SU-DHL-6 (cell line): ENCODE results near the gene KCNA2.

Source experiments
- H2AFZ ChIP-seq: fragments of 200-600 bp; sonication (generic); 2 replicates; pipeline ENCODE4 v1.6.1; 2014; ENCODE audit warnings: low read depth, mild to moderate bottlenecking, moderate library complexity, mixed read lengths, antibody characterized with exemption, low read length; ENCODE audit not compliant: severe bottlenecking
- H3F3A ChIP-seq: fragments of 200-600 bp; shearing (Covaris generic); 2 replicates; pipeline ENCODE4 v1.6.0; 2016; ENCODE audit warnings: antibody characterized with exemption, mild to moderate bottlenecking; ENCODE audit not compliant: insufficient read depth
- H3K27ac ChIP-seq: fragments of 200-600 bp; sonication (generic); 2 replicates; pipeline ENCODE4 v1.5.1; 2016; ENCODE audit warnings: low read depth, mild to moderate bottlenecking, low read length, moderate library complexity, mixed read lengths
- H3K27me3 ChIP-seq: fragments of 200-600 bp; sonication (generic), shearing (Covaris generic); 2 replicates; pipeline ENCODE4 v1.6.0; 2014; ENCODE audit warnings: mild to moderate bottlenecking, low read length
- H3K36me3 ChIP-seq: fragments of 200-600 bp; sonication (generic); 2 replicates; pipeline ENCODE4 v1.6.1; 2014; ENCODE audit warnings: mild to moderate bottlenecking, low read length, mixed read lengths
- H3K4me2 ChIP-seq: fragments of 300-600, 200-600 bp; shearing (Covaris generic), sonication (generic); 2 replicates; pipeline ENCODE4 v1.6.0; 2014; ENCODE audit warnings: low read length, low read depth, mild to moderate bottlenecking; ENCODE audit not compliant: poor library complexity, severe bottlenecking
- H3K4me3 ChIP-seq: fragments of 200-600 bp; sonication (generic); 2 replicates; pipeline ENCODE4 v1.5.1; 2014; ENCODE audit warnings: antibody characterized with exemption, low read length, mild to moderate bottlenecking, mixed read lengths; ENCODE audit not compliant: insufficient read depth, poor library complexity, severe bottlenecking
- H3K79me2 ChIP-seq: fragments of 200-600 bp; sonication (generic); 2 replicates; pipeline ENCODE4 v1.6.1; 2014; ENCODE audit warnings: mild to moderate bottlenecking, low read length, moderate library complexity; ENCODE audit not compliant: insufficient read depth
- H3K9ac ChIP-seq: fragments of 200-600 bp; sonication (generic); 2 replicates; pipeline ENCODE4 v1.7.0; 2014; ENCODE audit warnings: mild to moderate bottlenecking, low read length
- H3K9me2 ChIP-seq: fragments of 200-600 bp; sonication (generic); replicated peaks from 2 replicates; pipeline ENCODE4 v1.6.1; 2014; ENCODE audit warnings: low read length; ENCODE audit not compliant: insufficient read depth
- H3K9me3 ChIP-seq: fragments of 200-600 bp; sonication (generic); 2 replicates; pipeline ENCODE4 v1.6.1; 2014; ENCODE audit warnings: low read length, mixed read lengths; ENCODE audit not compliant: insufficient read depth
- H4K20me1 ChIP-seq: fragments of 200-600 bp; sonication (generic); 2 replicates; pipeline ENCODE4 v1.6.1; 2014; ENCODE audit warnings: low read depth, mild to moderate bottlenecking, antibody characterized with exemption, low read length, moderate library complexity, mixed read lengths
- EZH2phosphoT487 ChIP-seq: fragments of 200-600 bp; sonication (generic), shearing (Covaris generic); conservative IDR thresholded peaks from 2 replicates; pipeline ENCODE4 v1.6.1; 2018; ENCODE audit warnings: mild to moderate bottlenecking, antibody characterized with exemption, low read length, moderate library complexity, mixed read lengths
- TF ChIP-seq, protein P1 (sequence below): fragments of 200-600 bp; sonication (generic); IDR thresholded peaks from one replicate; pipeline ENCODE4 v1.5.1; 2017; ENCODE audit warnings: antibody characterized with exemption, mild to moderate bottlenecking, low read length, moderate library complexity; ENCODE audit not compliant: insufficient read depth, poor library complexity, severe bottlenecking

Gene KCNA2

DNA sequence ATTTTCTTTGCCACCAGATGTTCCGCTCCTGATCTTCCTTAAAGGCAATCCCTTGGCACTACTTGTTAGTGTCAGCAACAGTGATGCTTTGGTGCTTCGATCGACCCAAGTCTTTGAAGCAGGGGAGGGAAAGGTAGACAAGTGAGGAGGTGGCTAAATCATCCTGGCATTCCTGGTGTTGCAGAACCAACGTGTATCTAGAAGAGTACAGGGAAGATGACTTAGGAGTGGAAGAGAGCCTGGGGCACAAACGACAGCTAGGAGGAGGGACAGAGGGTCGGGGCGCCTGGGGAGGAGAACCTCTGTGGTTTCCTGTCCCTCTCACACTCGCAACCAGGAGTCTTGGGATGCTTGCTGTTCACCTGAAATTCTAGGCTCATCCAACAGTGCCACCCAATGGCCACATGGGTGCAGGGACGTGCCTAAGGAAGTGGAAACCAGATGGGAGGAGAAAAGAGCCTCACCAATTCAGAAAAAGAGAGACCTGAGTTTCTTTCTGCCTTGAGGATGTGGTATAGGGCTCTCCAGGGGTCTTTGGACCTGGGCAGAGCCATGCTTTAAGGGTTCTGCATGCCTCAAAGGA, 9.5 kb upstream of the KCNA2 start:
- H3K4me2 ChIP-seq: no peak overlapping the region
- no peak overlapping the region for H3K27ac ChIP-seq
- H3K79me2 ChIP-seq: no peaks in the 10 kb centered on the region
- no peak overlapping the region for H3K9ac ChIP-seq
- H2AFZ ChIP-seq: no peak overlapping the region
- no peaks in the 10 kb centered on the region for H3K9me2 ChIP-seq
- H4K20me1 ChIP-seq: no peaks in the 10 kb centered on the region
- no peaks in the 10 kb centered on the region for H3K27me3 ChIP-seq
- no peak overlapping the region for H3K4me3 ChIP-seq
- TF ChIP-seq EZH2phosphoT487: no peak
- TF ChIP-seq, protein P1, sequence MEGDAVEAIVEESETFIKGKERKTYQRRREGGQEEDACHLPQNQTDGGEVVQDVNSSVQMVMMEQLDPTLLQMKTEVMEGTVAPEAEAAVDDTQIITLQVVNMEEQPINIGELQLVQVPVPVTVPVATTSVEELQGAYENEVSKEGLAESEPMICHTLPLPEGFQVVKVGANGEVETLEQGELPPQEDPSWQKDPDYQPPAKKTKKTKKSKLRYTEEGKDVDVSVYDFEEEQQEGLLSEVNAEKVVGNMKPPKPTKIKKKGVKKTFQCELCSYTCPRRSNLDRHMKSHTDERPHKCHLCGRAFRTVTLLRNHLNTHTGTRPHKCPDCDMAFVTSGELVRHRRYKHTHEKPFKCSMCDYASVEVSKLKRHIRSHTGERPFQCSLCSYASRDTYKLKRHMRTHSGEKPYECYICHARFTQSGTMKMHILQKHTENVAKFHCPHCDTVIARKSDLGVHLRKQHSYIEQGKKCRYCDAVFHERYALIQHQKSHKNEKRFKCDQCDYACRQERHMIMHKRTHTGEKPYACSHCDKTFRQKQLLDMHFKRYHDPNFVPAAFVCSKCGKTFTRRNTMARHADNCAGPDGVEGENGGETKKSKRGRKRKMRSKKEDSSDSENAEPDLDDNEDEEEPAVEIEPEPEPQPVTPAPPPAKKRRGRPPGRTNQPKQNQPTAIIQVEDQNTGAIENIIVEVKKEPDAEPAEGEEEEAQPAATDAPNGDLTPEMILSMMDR: peak; percentile 84
- no peaks in the 10 kb centered on the region for H3F3A ChIP-seq
- no peaks in the 10 kb centered on the region for H3K9me3 ChIP-seq
- H3K36me3 ChIP-seq: no peaks in the 10 kb centered on the region

- no peak overlapping the region for H3K27ac ChIP-seq
- H3K27me3 ChIP-seq: no peaks in the 10 kb centered on the region
- no peaks in the 10 kb centered on the region for H3K79me2 ChIP-seq
- no peaks in the 10 kb centered on the region for H3K9me3 ChIP-seq
- no peak overlapping the region for H3K4me2 ChIP-seq
- H3K9ac ChIP-seq: no peak overlapping the region
- no peaks in the 10 kb centered on the region for H3K9me2 ChIP-seq
- no peaks in the 10 kb centered on the region for H4K20me1 ChIP-seq
- no peak overlapping the region for H3K4me3 ChIP-seq
- H3K36me3 ChIP-seq: no peaks in the 10 kb centered on the region
- TF ChIP-seq EZH2phosphoT487: no peak
- TF ChIP-seq, protein P1: no peak
- no peak overlapping the region for H2AFZ ChIP-seq
- H3F3A ChIP-seq: no peaks in the 10 kb centered on the region
Measured at GRCh38 chr1:110612060-110612745, 6.0 kb upstream of the KCNA2 start.

DNA sequence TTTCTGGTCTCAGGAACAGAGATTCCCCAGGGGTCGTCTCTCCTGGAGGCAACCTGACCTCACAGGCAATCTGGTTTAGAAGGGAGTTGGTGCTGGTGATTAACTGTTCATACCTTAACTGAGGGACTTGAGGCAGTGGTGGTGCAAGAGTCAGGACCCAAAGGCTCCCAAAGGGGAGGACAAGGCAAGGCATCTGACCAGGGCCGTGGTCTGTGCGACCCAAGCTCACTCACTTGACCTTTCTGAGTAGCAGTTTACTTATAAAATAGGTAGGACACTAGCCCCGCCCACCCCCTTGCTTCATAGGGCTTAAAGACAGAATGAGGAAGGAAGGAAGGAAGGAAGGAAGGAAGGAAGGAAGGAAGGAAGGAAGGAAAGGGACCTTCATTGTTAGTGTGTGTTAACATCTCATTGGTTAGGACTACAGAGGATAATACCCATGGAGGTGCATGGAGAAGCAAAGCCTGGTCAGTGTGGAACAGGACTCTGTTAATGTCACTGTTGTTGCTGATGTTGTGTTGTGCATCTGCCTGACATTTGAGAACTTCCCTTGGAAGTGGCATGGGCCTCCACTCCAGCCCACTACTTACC, 4.6 kb upstream of the KCNA2 start:
- Histone ChIP-seq H3K27me3 (no peaks in the 10 kb centered on the region), H2AFZ (no peak overlapping the region)

More for the DNA sequence above, 4.6 kb upstream of the KCNA2 start:
- Histone ChIP-seq H4K20me1 (no peaks in the 10 kb centered on the region), H3K9me3 (no peaks in the 10 kb centered on the region), H3K27ac (no peak overlapping the region), H3K4me2 (no peak overlapping the region), H3K9me2 (no peaks in the 10 kb centered on the region), H3K4me3 (no peak overlapping the region), H3K79me2 (no peaks in the 10 kb centered on the region), H3K9ac (no peak overlapping the region), H3F3A (no peaks in the 10 kb centered on the region), H3K36me3 (no peaks in the 10 kb centered on the region)
- TF ChIP-seq, protein P1: no peak
- TF ChIP-seq EZH2phosphoT487: no peak
